Upper lobe of right lung (tissue), 1 donor: ENCODE data around the gene DTNBP1. TPM values are rescaled to one million over a fixed set of nuclear protein-coding genes. Genes with fewer than 3 reads are reported as not detected.

Experiments used
- ATAC-seq: fragments of 200-7000 bp; cut with Tn5 transposase; one replicate; pipeline ENCODE4 v1.9.1; 2020; ENCODE audit warnings: mild to moderate bottlenecking, moderate library complexity
- DNase-seq: peaks from one replicate; pipeline ENCODE4 v3.0.0-alpha.2; 2020
- H3K27ac ChIP-seq: fragments of 200-600 bp; one replicate; pipeline ENCODE4 v1.8.0; 2022
- H3K27me3 ChIP-seq: fragments of 200-600 bp; one replicate; pipeline ENCODE4 v1.8.0; 2022; ENCODE audit warnings: mild to moderate bottlenecking
- H3K36me3 ChIP-seq: fragments of 200-600 bp; one replicate; pipeline ENCODE4 v1.8.0; 2022
- H3K4me1 ChIP-seq: fragments of 200-600 bp; one replicate; pipeline ENCODE4 v1.8.0; 2022
- H3K4me3 ChIP-seq: fragments of 200-600 bp; one replicate; pipeline ENCODE4 v1.8.0; 2022; ENCODE audit warnings: mild to moderate bottlenecking
- H3K9me3 ChIP-seq: fragments of 200-600 bp; one replicate; pipeline ENCODE4 v1.8.0; 2022
- CTCF ChIP-seq: fragments of 200-600 bp; IDR thresholded peaks from one replicate; pipeline ENCODE4 v1.8.0; 2022; ENCODE audit warnings: antibody characterized with exemption
- intact Hi-C: fragments of 100-400 bp; cut with DNase I; formaldehyde crosslinking; loops from one replicate; pipeline ENCODE4 v1.11.0; 2022
- total RNA-seq: library from RNA; stranded (reverse); fragmentation: NEBNext Ultra II Directional; extraction: Animal tissue kit (Norgen Biotek cat#: 25700); gene quantifications from one replicate; pipeline ENCODE4 v1.2.1, GENCODE V29; 2021
- donor health status: DM: no; HTN: yes; CAD: no; lungs with severe emphysema.

The DTNBP1 gene
- total RNA-seq, 1 donor from 2014 or later = 25.9 TPM

- Histone ChIP-seq H3K27me3 (no peaks in the 10 kb centered on the region), H3K9me3 (no peaks in the 10 kb centered on the region), H3K36me3 (peaks cover 25% of the 10 kb centered on the region), H3K4me1 (peaks cover 5% of the 10 kb centered on the region), H3K4me3 (no peak overlapping the region), H3K27ac (no peak overlapping the region)
- ATAC-seq = no peak
- intact Hi-C loops = no loop called here
- no peak for TF ChIP-seq CTCF
- DNase-seq = no peak
These were observed 129.3 kb downstream of the DTNBP1 start for GRCh38 chr6:15533379-15534026.

GRCh38 chr6:15531973-15532372 is 130.9 kb downstream of the DTNBP1 start:
- ATAC-seq = no peak
- Histone ChIP-seq H3K36me3 (peaks cover 25% of the 10 kb centered on the region), H3K4me3 (no peak overlapping the region), H3K4me1 (peaks cover 5% of the 10 kb centered on the region), H3K9me3 (no peaks in the 10 kb centered on the region), H3K27ac (no peak overlapping the region), H3K27me3 (no peaks in the 10 kb centered on the region)
- DNase-seq = no peak
- intact Hi-C loops = no loop called here
- no peak for TF ChIP-seq CTCF

GRCh38 chr6:15530411-15530810 is 132.4 kb downstream of the DTNBP1 start:
- Histone ChIP-seq H3K36me3 (peaks cover 31% of the 10 kb centered on the region), H3K4me1 (no peaks in the 10 kb centered on the region), H3K27ac (no peak overlapping the region), H3K9me3 (no peaks in the 10 kb centered on the region), H3K4me3 (no peak overlapping the region), H3K27me3 (no peaks in the 10 kb centered on the region)
- intact Hi-C loops = no loop called here
- TF ChIP-seq CTCF = no peak
- ATAC-seq (no peak), DNase-seq (no peak)

GRCh38 chr6:15528870-15529269 is 134.0 kb downstream of the DTNBP1 start:
- no peak overlapping the region for H3K27ac ChIP-seq
- TF ChIP-seq CTCF = no peak
- intact Hi-C loops = no loop called here
- H3K36me3 ChIP-seq = peaks cover 39% of the 10 kb centered on the region
- no peaks in the 10 kb centered on the region for H3K9me3 ChIP-seq
- H3K4me3 ChIP-seq = no peak overlapping the region
- no peaks in the 10 kb centered on the region for H3K4me1 ChIP-seq
- H3K27me3 ChIP-seq = no peaks in the 10 kb centered on the region
- ATAC-seq (no peak), DNase-seq (no peak)

- DNase-seq (no peak), ATAC-seq (no peak)
- no peak overlapping the region for H3K27ac ChIP-seq
- no peaks in the 10 kb centered on the region for H3K9me3 ChIP-seq
- TF ChIP-seq CTCF = no peak
- intact Hi-C loops = no loop called here
- H3K27me3 ChIP-seq = no peaks in the 10 kb centered on the region
- no peaks in the 10 kb centered on the region for H3K4me1 ChIP-seq
- H3K36me3 ChIP-seq = peaks cover 47% of the 10 kb centered on the region
- H3K4me3 ChIP-seq = no peak overlapping the region
These were observed 134.8 kb downstream of the DTNBP1 start for GRCh38 chr6:15527838-15528617.
